IMR-90 (cell line): Measurements from ENCODE around the gene MFN2. TPM values are rescaled to one million over a fixed set of nuclear protein-coding genes. Genes with fewer than 3 reads are reported as not detected.

ENCODE experiments used
- ATAC-seq: fragments of 200-7000 bp; cut with Tn5 transposase; 2 replicates; pipeline ENCODE4 v1.9.1; 2020; ENCODE audit warnings: low read depth, mild to moderate bottlenecking, moderate library complexity
- BruUV-seq: library from RNA; stranded (reverse); fragments of 400-500 nt; replicated peaks from 2 replicates; lab custom pipeline; 2021; lab: Mats Ljungman, UMichigan
- CTCF ChIA-PET: fragments of 300-600 bp; formaldehyde crosslinking; extraction: SDS; loops from one replicate; lab custom pipeline; 2021; ENCODE audit warnings: antibody characterized with exemption; lab: Yijun Ruan, JAX
- POLR2A ChIA-PET: fragments of 300-600 bp; sonication (Branson Sonifier 250); formaldehyde crosslinking; loops from one replicate; lab custom pipeline; 2022; ENCODE audit warnings: antibody characterized with exemption; ENCODE audit not compliant: unreplicated experiment; lab: Charles Lee
- DNase-seq: peaks from one replicate; pipeline ENCODE4 v3.0.0; 2013
- H2AFZ ChIP-seq: replicated peaks from 2 replicates; pipeline ENCODE3; 2013; ENCODE audit warnings: low read length, mild to moderate bottlenecking; ENCODE audit not compliant: poor library complexity
- H2AK5ac ChIP-seq: 2 replicates; pipeline ENCODE4 v1.6.1; 2013; ENCODE audit warnings: low read depth, low read length, inconsistent platforms
- H2AK9ac ChIP-seq: replicated peaks from 2 replicates; pipeline ENCODE3; 2013; ENCODE audit warnings: mild to moderate bottlenecking, low read depth, low read length, moderate library complexity; ENCODE audit not compliant: poor library complexity
- H2BK120ac ChIP-seq: 2 replicates; pipeline ENCODE4 v1.6.1; 2013; ENCODE audit warnings: low read depth, low read length, inconsistent platforms
- H2BK15ac ChIP-seq: 3 replicates; pipeline ENCODE4 v1.6.1; 2013; ENCODE audit warnings: low read depth, low read length, inconsistent platforms
- H2BK20ac ChIP-seq: 2 replicates; pipeline ENCODE4 v1.6.1; 2013; ENCODE audit warnings: low read depth, mild to moderate bottlenecking, inconsistent platforms, low read length, moderate library complexity
- H2BK5ac ChIP-seq: 2 replicates; pipeline ENCODE4 v1.6.1; 2013; ENCODE audit warnings: mild to moderate bottlenecking, low read depth, low read length, inconsistent platforms; ENCODE audit not compliant: poor library complexity, severe bottlenecking
- H3K14ac ChIP-seq: replicated peaks from 2 replicates; pipeline ENCODE4 v1.6.1; 2013; ENCODE audit warnings: low read depth, low read length, inconsistent platforms
- H3K18ac ChIP-seq: 2 replicates; pipeline ENCODE4 v1.6.1; 2013; ENCODE audit warnings: low read depth, low read length, control low read depth
- H3K23ac ChIP-seq: 2 replicates; pipeline ENCODE4 v1.6.1; 2013; ENCODE audit warnings: low read depth, low read length, inconsistent platforms
- H3K27ac ChIP-seq: 2 replicates; pipeline ENCODE4 v1.5.1; 2013; ENCODE audit warnings: mild to moderate bottlenecking, control low read depth, low read length; ENCODE audit not compliant: insufficient read depth
- H3K27me3 ChIP-seq: 2 replicates; pipeline ENCODE4 v1.6.1; 2013; ENCODE audit warnings: low read length; ENCODE audit not compliant: control insufficient read depth, insufficient read depth
- H3K36me3 ChIP-seq: 2 replicates; pipeline ENCODE4 v1.6.1; 2013; ENCODE audit warnings: low read length, mixed read lengths; ENCODE audit not compliant: control insufficient read depth, insufficient read depth
- H3K4ac ChIP-seq: 2 replicates; pipeline ENCODE4 v1.6.1; 2013; ENCODE audit warnings: low read depth, low read length, inconsistent platforms
- H3K4me1 ChIP-seq: 2 replicates; pipeline ENCODE4 v1.6.1; 2013; ENCODE audit warnings: low read length, mixed read lengths; ENCODE audit not compliant: control insufficient read depth, insufficient read depth
- H3K4me2 ChIP-seq: 2 replicates; pipeline ENCODE4 v1.6.1; 2013; ENCODE audit warnings: low read depth, mild to moderate bottlenecking, control low read depth, low read length, moderate library complexity
- H3K4me3 ChIP-seq: 2 replicates; pipeline ENCODE4 v1.5.1; 2013; ENCODE audit warnings: low read depth, mild to moderate bottlenecking, control low read depth, low read length, moderate library complexity; ENCODE audit not compliant: insufficient read depth
- H3K56ac ChIP-seq: 2 replicates; pipeline ENCODE4 v1.6.1; 2013; ENCODE audit warnings: low read length, inconsistent platforms; ENCODE audit not compliant: insufficient read depth; ENCODE audit errors: extremely low read depth
- H3K79me1 ChIP-seq, 2 experiments: 2 replicates each; pipeline ENCODE4 v1.6.1; 2013; ENCODE audit warnings: low read length in 2 of 2, inconsistent platforms in 1 of 2, low read depth in 1 of 2
- H3K9ac ChIP-seq: 2 replicates; pipeline ENCODE4 v1.6.1; 2013; ENCODE audit warnings: low read depth, low read length, control low read depth
- H3K9me1 ChIP-seq: 2 replicates; pipeline ENCODE4 v1.6.1; 2013; ENCODE audit warnings: low read length, inconsistent platforms; ENCODE audit not compliant: insufficient read depth
- H3K9me3 ChIP-seq: 2 replicates; pipeline ENCODE4 v1.6.1; 2013; ENCODE audit warnings: low read length; ENCODE audit not compliant: control insufficient read depth, insufficient read depth
- H4K20me1 ChIP-seq: 2 replicates; pipeline ENCODE4 v1.6.1; 2013; ENCODE audit warnings: low read length, inconsistent platforms; ENCODE audit not compliant: insufficient read depth
- H4K5ac ChIP-seq: 2 replicates; pipeline ENCODE4 v1.6.1; 2013; ENCODE audit warnings: mild to moderate bottlenecking, low read depth, low read length, control low read depth
- H4K8ac ChIP-seq, 2 experiments: 2 replicates each; pipeline ENCODE4 v1.6.1; 2013; ENCODE audit warnings: low read depth in 2 of 2, low read length in 2 of 2, control low read depth in 1 of 2, inconsistent platforms in 1 of 2
- H4K91ac ChIP-seq: 2 replicates; pipeline ENCODE4 v1.6.1; 2013; ENCODE audit warnings: low read depth, low read length, inconsistent platforms; ENCODE audit not compliant: insufficient read depth
- BHLHE40 ChIP-seq: fragments of 150-350 bp; IDR thresholded peaks from 2 replicates; pipeline ENCODE4 v1.6.1; 2016; ENCODE audit warnings: mild to moderate bottlenecking, low read depth, low read length
- CEBPB ChIP-seq: IDR thresholded peaks from 2 replicates; pipeline ENCODE4 v1.6.1; 2012; ENCODE audit warnings: low read depth, low read length, improper control_type of control experiment
- CHD1 ChIP-seq: IDR thresholded peaks from 2 replicates; pipeline ENCODE4 v1.6.1; 2012; ENCODE audit warnings: low read depth, low read length, improper control_type of control experiment
- ELK1 ChIP-seq: fragments of 150-350 bp; IDR thresholded peaks from 2 replicates; pipeline ENCODE4 v1.6.1; 2016; ENCODE audit warnings: low read depth, mild to moderate bottlenecking, low read length, moderate library complexity, borderline replicate concordance
- FOS ChIP-seq: fragments of 150-350 bp; IDR thresholded peaks from 2 replicates; pipeline ENCODE4 v1.6.1; 2016; ENCODE audit warnings: low read depth, low read length
- MAZ ChIP-seq: IDR thresholded peaks from 2 replicates; pipeline ENCODE4 v1.6.1; 2012; ENCODE audit warnings: low read depth, mild to moderate bottlenecking, low read length, improper control_type of control experiment, moderate library complexity, borderline replicate concordance
- MXI1 ChIP-seq: IDR thresholded peaks from 2 replicates; pipeline ENCODE4 v1.6.1; 2012; ENCODE audit warnings: low read depth, mild to moderate bottlenecking, low read length, moderate library complexity, borderline replicate concordance
- NFE2L2 ChIP-seq: fragments of 150-350 bp; IDR thresholded peaks from 2 replicates; pipeline ENCODE4 v1.6.1; 2016; ENCODE audit warnings: low read depth, mild to moderate bottlenecking, low read length
- POLR2A ChIP-seq: IDR thresholded peaks from 2 replicates; pipeline ENCODE4 v1.6.1; 2012; ENCODE audit warnings: mild to moderate bottlenecking, low read depth, low read length
- RCOR1 ChIP-seq: IDR thresholded peaks from 2 replicates; pipeline ENCODE4 v1.6.1; 2012; ENCODE audit warnings: mild to moderate bottlenecking, low read length, improper control_type of control experiment; ENCODE audit not compliant: insufficient replicate concordance
- RFX5 ChIP-seq: IDR thresholded peaks from 2 replicates; pipeline ENCODE4 v1.8.0; 2012; ENCODE audit warnings: low read depth, mild to moderate bottlenecking, low read length, moderate library complexity
- SMC3 ChIP-seq: fragments of 150-350 bp; IDR thresholded peaks from 2 replicates; pipeline ENCODE4 v1.6.1; 2016; ENCODE audit warnings: low read depth, mild to moderate bottlenecking, antibody characterized with exemption, low read length, moderate library complexity
- USF2 ChIP-seq: fragments of 150-350 bp; IDR thresholded peaks from 2 replicates; pipeline ENCODE4 v1.6.1; 2017; ENCODE audit warnings: mild to moderate bottlenecking, antibody characterized with exemption, low read length, low read depth
- WGBS, 2 experiments: methylation state at CpG; one replicate each; pipeline versions ENCODE4 v1.1.5 to v1.1.7; 2013; ENCODE audit warnings: missing lambda C conversion rate in 2 of 2; ENCODE audit not compliant: insufficient read length in 1 of 2; ENCODE audit errors: extremely low coverage in 2 of 2; 5-methylcytosine and 5-hydroxymethylcytosine counted together
- dilution Hi-C: fragments of 300-500 bp; cut with HindIII; formaldehyde crosslinking; loops from one replicate; pipeline ENCODE4 v1.14.3; 2018; ENCODE audit warnings: low sequenced_read_pairs; ENCODE audit not compliant: unreplicated experiment
- in situ Hi-C: fragments of 300-500 bp; cut with MboI; formaldehyde crosslinking; loops from 3 replicates; pipeline ENCODE4 v1.14.3; 2019; ENCODE audit warnings: low sequenced_read_pairs, inconsistent platforms, mixed read lengths
- intact Hi-C: fragments of 100-400 bp; cut with micrococcal nuclease; formaldehyde crosslinking; loops from 2 replicates; pipeline ENCODE4 v1.10.0; 2022
- polyA plus RNA-seq, 3 experiments: library from polyadenylated mRNA; depleted of rRNA; stranded (reverse); fragments of >200 nt; gene quantifications; 2 replicates each; pipeline ENCODE4 v1.2.3, GENCODE V29; 2012; ENCODE audit warnings: low replicate concordance in 1 of 3
- total RNA-seq: library from RNA; depleted of rRNA; stranded (reverse); fragments of >200 nt; gene quantifications from 2 replicates; pipeline ENCODE4 v1.2.3, GENCODE V29; 2012

Gene MFN2
- total and polyA plus RNA-seq, 2 of the 4 experiments (the other 2 are of a cell fraction), result 52.8 to 84.2 TPM

- no peak for TF ChIP-seq NFE2L2
Observed at GRCh38 chr1:12001249-12001917, 21.1 kb downstream of the MFN2 start (continued).

DNA sequence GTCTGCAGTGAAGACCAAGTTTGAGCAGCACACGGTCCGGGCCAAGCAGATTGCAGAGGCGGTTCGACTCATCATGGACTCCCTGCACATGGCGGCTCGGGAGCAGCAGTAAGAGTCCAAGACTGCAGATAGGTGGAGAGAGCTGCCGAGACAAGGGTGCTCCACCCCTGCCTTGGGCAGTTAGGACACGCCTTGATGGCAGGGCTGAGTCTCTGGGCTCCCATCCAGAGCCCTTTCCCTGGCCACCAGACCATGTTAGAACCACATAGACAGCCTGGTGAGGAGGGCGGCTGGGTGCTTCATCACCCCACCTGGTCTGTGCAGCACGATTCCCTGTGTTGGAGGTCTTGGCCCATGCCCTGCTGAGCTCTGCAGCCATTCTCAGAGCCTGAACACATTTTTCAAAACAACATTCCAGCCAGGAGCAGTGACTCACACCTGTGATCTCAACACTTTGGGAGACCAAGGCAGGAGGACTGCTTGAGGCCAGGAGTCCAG is 21.8 kb downstream of the MFN2 start:
- H4K20me1 ChIP-seq, result no peaks in the 10 kb centered on the region
- ChIA-PET POLR2A (no interaction called here), CTCF (interaction anchor here (0.8 kb wide), 1 partner anchor 77 kb away, joined by 4 read pairs; no protein-coding TSS in a partner anchor)
- BruUV-seq, result no TSS peak
- no peak overlapping the region for H3K23ac ChIP-seq
- no peak overlapping the region for H4K5ac ChIP-seq
- H2AK9ac ChIP-seq, result no peak overlapping the region
- 95% methylated on average over 6 of the region's 10 CpGs; no CpG with 5 or more reads in 1 of the 2 experiments for whole genome bisulfite sequencing, 2 experiments
- H2BK120ac ChIP-seq, result no peak overlapping the region
- H3K56ac ChIP-seq, result no peak overlapping the region
- H2BK5ac ChIP-seq, result no peak overlapping the region
- no peak overlapping the region for H4K8ac ChIP-seq
- no peak overlapping the region for H2BK15ac ChIP-seq
- H3K27me3 ChIP-seq, result no peaks in the 10 kb centered on the region
- H4K91ac ChIP-seq, result no peak overlapping the region
- H3K36me3 ChIP-seq, result peaks cover 71% of the 10 kb centered on the region
- H3K4me2 ChIP-seq, result no peak overlapping the region
- H3K9ac ChIP-seq, result no peak overlapping the region
- no peak overlapping the region for H3K14ac ChIP-seq
- H3K79me1 ChIP-seq, result 0 out of 4 replicates have a peak, but pooled peaks cover 0 to 2% of the 10 kb centered on the region in 2 experiments
- DNase-seq, result no peak
- H2BK20ac ChIP-seq, result no peak overlapping the region
- H3K4ac ChIP-seq, result no peak overlapping the region
- H2AK5ac ChIP-seq, result no peak overlapping the region
- peak; percentile 24; the same call in 1 of the 2 replicates for ATAC-seq
- no peak overlapping the region for H3K27ac ChIP-seq
- dilution Hi-C loops, result no loop called here
- H3K9me3 ChIP-seq, result no peaks in the 10 kb centered on the region
- peaks cover 2% of the 10 kb centered on the region; the same call in 1 of the 2 replicates for H3K4me1 ChIP-seq
- in situ Hi-C loops, result no loop called here
- no peak overlapping the region for H3K18ac ChIP-seq
- H3K4me3 ChIP-seq, result no peak overlapping the region
- H2AFZ ChIP-seq, result no peak overlapping the region
- peaks cover 4% of the 10 kb centered on the region; the same call in 1 of the 2 replicates for H3K9me1 ChIP-seq
- intact Hi-C loops, result no loop called here
- TF ChIP-seq ELK1 (no peak), RCOR1 (no peak), BHLHE40 (no peak), CHD1 (no peak), MAZ (no peak), POLR2A (no peak), MXI1 (no peak), SMC3 (no peak), USF2 (no peak), FOS (no peak), RFX5 (no peak), CEBPB (no peak)
